GM23338 (cell line): ENCODE measurements around the gene ATG2B. TPM values are rescaled to one million over a fixed set of nuclear protein-coding genes. Genes with fewer than 3 reads are reported as not detected.

Source experiments
- ATAC-seq: fragments of 200-7000 bp; cut with Tn5 transposase; 3 replicates; pipeline ENCODE4 v1.9.1; 2020
- DNase-seq: peaks from one replicate; pipeline ENCODE4 v3.0.0-alpha.2; 2015; ENCODE audit warnings: low spot score
- H2AFZ ChIP-seq: fragments of 200-600 bp; sonication (generic); 2 replicates; pipeline ENCODE4 v1.8.0; 2016; ENCODE audit warnings: antibody characterized with exemption, mild to moderate bottlenecking, moderate library complexity
- H3F3A ChIP-seq: fragments of 200-600 bp; sonication (generic); replicated peaks from 2 replicates; pipeline ENCODE4 v1.8.0; 2017; ENCODE audit warnings: antibody characterized with exemption, mixed run types, low read depth
- H3K27ac ChIP-seq: fragments of 200-600 bp; sonication (generic); 2 replicates; pipeline ENCODE4 v1.6.1; 2016; ENCODE audit warnings: low read depth
- H3K27me3 ChIP-seq: fragments of 200-600 bp; sonication (generic); 2 replicates; pipeline ENCODE4 v1.8.0; 2016; ENCODE audit warnings: mild to moderate bottlenecking, mixed run types, moderate library complexity; ENCODE audit not compliant: insufficient read depth
- H3K36me3 ChIP-seq: fragments of 200-600 bp; sonication (generic); 2 replicates; pipeline ENCODE4 v1.8.0; 2016; ENCODE audit warnings: mild to moderate bottlenecking; ENCODE audit not compliant: insufficient read depth
- H3K4me1 ChIP-seq: fragments of 200-600 bp; sonication (generic); 2 replicates; pipeline ENCODE4 v1.8.0; 2016; ENCODE audit warnings: mild to moderate bottlenecking, moderate library complexity; ENCODE audit not compliant: insufficient read depth
- H3K4me2 ChIP-seq: fragments of 200-600 bp; sonication (generic); 2 replicates; pipeline ENCODE4 v1.7.1; 2017; ENCODE audit warnings: mixed run types
- H3K4me3 ChIP-seq: fragments of 200-600 bp; sonication (generic); 2 replicates; pipeline ENCODE4 v1.6.1; 2016; ENCODE audit warnings: mixed run types
- H3K79me2 ChIP-seq: fragments of 200-600 bp; sonication (generic); replicated peaks from 2 replicates; pipeline ENCODE4 v1.8.0; 2017; ENCODE audit warnings: mild to moderate bottlenecking; ENCODE audit not compliant: insufficient read depth
- H3K9me2 ChIP-seq: fragments of 200-600 bp; sonication (generic); 2 replicates; pipeline ENCODE4 v1.8.0; 2017; ENCODE audit not compliant: insufficient read depth
- H4K20me1 ChIP-seq: fragments of 200-600 bp; sonication (generic); replicated peaks from 2 replicates; pipeline ENCODE4 v1.8.0; 2017; ENCODE audit warnings: mild to moderate bottlenecking; ENCODE audit not compliant: insufficient read depth
- H3K27ac Mint-ChIP-seq: 2 replicates; pipeline ENCODE4 v1.8.0; 2020; ENCODE audit warnings: inconsistent platforms, mild to moderate bottlenecking, moderate library complexity, mixed read lengths
- H3K27me3 Mint-ChIP-seq: 3 replicates; pipeline ENCODE4 v1.8.0; 2022; ENCODE audit warnings: low read depth, mild to moderate bottlenecking, moderate library complexity, mixed read lengths, inconsistent platforms; ENCODE audit not compliant: insufficient read depth, poor library complexity
- H3K36me3 Mint-ChIP-seq: 3 replicates; pipeline ENCODE4 v1.8.0; 2021; ENCODE audit warnings: low read depth, mild to moderate bottlenecking, inconsistent platforms, moderate library complexity, mixed read lengths
- H3K4me1 Mint-ChIP-seq: 3 replicates; pipeline ENCODE4 v1.8.0; 2020; ENCODE audit warnings: mild to moderate bottlenecking, inconsistent platforms, mixed read lengths
- H3K4me3 Mint-ChIP-seq: 3 replicates; pipeline ENCODE4 v1.8.0; 2021; ENCODE audit warnings: moderate library complexity, mild to moderate bottlenecking, inconsistent platforms, mixed read lengths
- H3K9me3 Mint-ChIP-seq: 3 replicates; pipeline ENCODE4 v1.8.0; 2020; ENCODE audit warnings: moderate library complexity, mild to moderate bottlenecking, inconsistent platforms, mixed read lengths
- CREB1 ChIP-seq: fragments of 250-450 bp; sonication (Bioruptor Pico); IDR thresholded peaks from 2 replicates; pipeline ENCODE4 v1.5.0; 2020; ENCODE audit warnings: low read depth, mild to moderate bottlenecking, moderate library complexity
- EZH2 ChIP-seq: fragments of 200-600 bp; sonication (generic); IDR thresholded peaks from one replicate; pipeline ENCODE4 v1.8.0; 2017; ENCODE audit warnings: antibody characterized with exemption, mild to moderate bottlenecking, low read depth; ENCODE audit not compliant: unreplicated experiment
- NANOG ChIP-seq: IDR thresholded peaks from 2 replicates; pipeline ENCODE4 v1.6.1; 2016; ENCODE audit warnings: antibody characterized with exemption, borderline replicate concordance
- POLR2AphosphoS5 ChIP-seq: IDR thresholded peaks from 2 replicates; pipeline ENCODE4 v1.6.1; 2016; ENCODE audit warnings: antibody characterized with exemption, low read depth
- STAT1 ChIP-seq: IDR thresholded peaks from one replicate; pipeline ENCODE4 v1.6.1; 2016; ENCODE audit warnings: antibody characterized with exemption; ENCODE audit not compliant: unreplicated experiment
- ZNF114 ChIP-seq: fragments of 250-450 bp; sonication (Bioruptor Pico); IDR thresholded peaks from 2 replicates; pipeline ENCODE4 v1.5.0; 2020; ENCODE audit warnings: mild to moderate bottlenecking, moderate library complexity
- ZNF331 ChIP-seq: fragments of 250-450 bp; sonication (Bioruptor Pico); IDR thresholded peaks from 2 replicates; pipeline ENCODE4 v1.5.0; 2020; ENCODE audit warnings: low read depth, mild to moderate bottlenecking, moderate library complexity
- polyA plus RNA-seq: library from polyadenylated mRNA; unstranded; fragments of >200 nt; fragmentation: Nextera tagmentation; extraction: Ambion mirVana; gene quantifications from 2 replicates; pipeline ENCODE4 v1.2.1, GENCODE V29; 2016
- total RNA-seq: library from RNA; depleted of rRNA; stranded (reverse); fragments of >200 nt; shearing (Covaris generic); gene quantifications from 2 replicates; pipeline ENCODE4 v1.2.3, GENCODE V29; 2014
- TF ChIP-seq, protein P1 (sequence below): fragments of 250-450 bp; sonication (Bioruptor Pico); IDR thresholded peaks from 2 replicates; pipeline ENCODE4 v1.5.0; 2020; ENCODE audit warnings: mild to moderate bottlenecking, moderate library complexity
- TF ChIP-seq, protein P2 (sequence below): IDR thresholded peaks from 2 replicates; pipeline ENCODE4 v1.6.1; 2016; ENCODE audit warnings: antibody characterized with exemption
- TF ChIP-seq, protein P3 (sequence below): IDR thresholded peaks from one replicate; pipeline ENCODE4 v1.6.1; 2018; ENCODE audit warnings: antibody characterized with exemption; ENCODE audit not compliant: unreplicated experiment

ATG2B gene
- total and polyA plus RNA-seq, 2 experiments from 2014 or later, result 3.8 to 15.4 TPM

GRCh38 chr14:96341323-96341722 is 21.8 kb downstream of the ATG2B start:
- no peak for DNase-seq
- Histone ChIP-seq H4K20me1 (no peaks in the 10 kb centered on the region), H3K79me2 (peaks cover under 1% of the 10 kb centered on the region; the same call in 1 of the 2 replicates), H3K4me2 (no peak overlapping the region), H3K36me3 (no peaks in the 10 kb centered on the region; the same call in 1 of the 2 replicates), H2AFZ (no peak overlapping the region), H3K9me2 (no peaks in the 10 kb centered on the region), H3F3A (no peaks in the 10 kb centered on the region), H3K4me3 (no peak overlapping the region), H3K27me3 (no peaks in the 10 kb centered on the region), H3K27ac (no peak overlapping the region), H3K4me1 (no peaks in the 10 kb centered on the region)
- ATAC-seq, result no peak
- Mint-ChIP-seq H3K27ac (no peak overlapping the region), H3K36me3 (peaks cover 17% of the 10 kb centered on the region), H3K9me3 (no peaks in the 10 kb centered on the region), H3K4me1 (no peaks in the 10 kb centered on the region), H3K27me3 (no peaks in the 10 kb centered on the region), H3K4me3 (no peak overlapping the region)
- TF ChIP-seq CREB1 (CRISPR knock-in tag), result no peak
- TF ChIP-seq, protein P1, sequence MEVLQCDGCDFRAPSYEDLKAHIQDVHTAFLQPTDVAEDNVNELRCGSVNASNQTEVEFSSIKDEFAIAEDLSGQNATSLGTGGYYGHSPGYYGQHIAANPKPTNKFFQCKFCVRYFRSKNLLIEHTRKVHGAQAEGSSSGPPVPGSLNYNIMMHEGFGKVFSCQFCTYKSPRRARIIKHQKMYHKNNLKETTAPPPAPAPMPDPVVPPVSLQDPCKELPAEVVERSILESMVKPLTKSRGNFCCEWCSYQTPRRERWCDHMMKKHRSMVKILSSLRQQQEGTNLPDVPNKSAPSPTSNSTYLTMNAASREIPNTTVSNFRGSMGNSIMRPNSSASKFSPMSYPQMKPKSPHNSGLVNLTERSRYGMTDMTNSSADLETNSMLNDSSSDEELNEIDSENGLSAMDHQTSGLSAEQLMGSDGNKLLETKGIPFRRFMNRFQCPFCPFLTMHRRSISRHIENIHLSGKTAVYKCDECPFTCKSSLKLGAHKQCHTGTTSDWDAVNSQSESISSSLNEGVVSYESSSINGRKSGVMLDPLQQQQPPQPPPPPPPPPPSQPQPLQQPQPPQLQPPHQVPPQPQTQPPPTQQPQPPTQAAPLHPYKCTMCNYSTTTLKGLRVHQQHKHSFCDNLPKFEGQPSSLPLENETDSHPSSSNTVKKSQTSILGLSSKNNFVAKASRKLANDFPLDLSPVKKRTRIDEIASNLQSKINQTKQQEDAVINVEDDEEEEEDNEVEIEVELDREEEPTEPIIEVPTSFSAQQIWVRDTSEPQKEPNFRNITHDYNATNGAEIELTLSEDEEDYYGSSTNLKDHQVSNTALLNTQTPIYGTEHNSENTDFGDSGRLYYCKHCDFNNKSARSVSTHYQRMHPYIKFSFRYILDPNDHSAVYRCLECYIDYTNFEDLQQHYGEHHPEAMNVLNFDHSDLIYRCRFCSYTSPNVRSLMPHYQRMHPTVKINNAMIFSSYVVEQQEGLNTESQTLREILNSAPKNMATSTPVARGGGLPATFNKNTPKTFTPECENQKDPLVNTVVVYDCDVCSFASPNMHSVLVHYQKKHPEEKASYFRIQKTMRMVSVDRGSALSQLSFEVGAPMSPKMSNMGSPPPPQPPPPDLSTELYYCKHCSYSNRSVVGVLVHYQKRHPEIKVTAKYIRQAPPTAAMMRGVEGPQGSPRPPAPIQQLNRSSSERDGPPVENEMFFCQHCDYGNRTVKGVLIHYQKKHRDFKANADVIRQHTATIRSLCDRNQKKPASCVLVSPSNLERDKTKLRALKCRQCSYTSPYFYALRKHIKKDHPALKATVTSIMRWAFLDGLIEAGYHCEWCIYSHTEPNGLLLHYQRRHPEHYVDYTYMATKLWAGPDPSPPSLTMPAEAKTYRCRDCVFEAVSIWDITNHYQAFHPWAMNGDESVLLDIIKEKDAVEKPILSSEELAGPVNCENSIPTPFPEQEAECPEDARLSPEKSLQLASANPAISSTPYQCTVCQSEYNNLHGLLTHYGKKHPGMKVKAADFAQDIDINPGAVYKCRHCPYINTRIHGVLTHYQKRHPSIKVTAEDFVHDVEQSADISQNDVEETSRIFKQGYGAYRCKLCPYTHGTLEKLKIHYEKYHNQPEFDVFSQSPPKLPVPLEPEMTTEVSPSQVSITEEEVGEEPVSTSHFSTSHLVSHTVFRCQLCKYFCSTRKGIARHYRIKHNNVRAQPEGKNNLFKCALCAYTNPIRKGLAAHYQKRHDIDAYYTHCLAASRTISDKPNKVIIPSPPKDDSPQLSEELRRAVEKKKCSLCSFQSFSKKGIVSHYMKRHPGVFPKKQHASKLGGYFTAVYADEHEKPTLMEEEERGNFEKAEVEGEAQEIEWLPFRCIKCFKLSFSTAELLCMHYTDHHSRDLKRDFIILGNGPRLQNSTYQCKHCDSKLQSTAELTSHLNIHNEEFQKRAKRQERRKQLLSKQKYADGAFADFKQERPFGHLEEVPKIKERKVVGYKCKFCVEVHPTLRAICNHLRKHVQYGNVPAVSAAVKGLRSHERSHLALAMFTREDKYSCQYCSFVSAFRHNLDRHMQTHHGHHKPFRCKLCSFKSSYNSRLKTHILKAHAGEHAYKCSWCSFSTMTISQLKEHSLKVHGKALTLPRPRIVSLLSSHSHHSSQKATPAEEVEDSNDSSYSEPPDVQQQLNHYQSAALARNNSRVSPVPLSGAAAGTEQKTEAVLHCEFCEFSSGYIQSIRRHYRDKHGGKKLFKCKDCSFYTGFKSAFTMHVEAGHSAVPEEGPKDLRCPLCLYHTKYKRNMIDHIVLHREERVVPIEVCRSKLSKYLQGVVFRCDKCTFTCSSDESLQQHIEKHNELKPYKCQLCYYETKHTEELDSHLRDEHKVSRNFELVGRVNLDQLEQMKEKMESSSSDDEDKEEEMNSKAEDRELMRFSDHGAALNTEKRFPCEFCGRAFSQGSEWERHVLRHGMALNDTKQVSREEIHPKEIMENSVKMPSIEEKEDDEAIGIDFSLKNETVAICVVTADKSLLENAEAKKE, result no peak
- TF ChIP-seq EZH2, result no peak
- TF ChIP-seq, protein P2, sequence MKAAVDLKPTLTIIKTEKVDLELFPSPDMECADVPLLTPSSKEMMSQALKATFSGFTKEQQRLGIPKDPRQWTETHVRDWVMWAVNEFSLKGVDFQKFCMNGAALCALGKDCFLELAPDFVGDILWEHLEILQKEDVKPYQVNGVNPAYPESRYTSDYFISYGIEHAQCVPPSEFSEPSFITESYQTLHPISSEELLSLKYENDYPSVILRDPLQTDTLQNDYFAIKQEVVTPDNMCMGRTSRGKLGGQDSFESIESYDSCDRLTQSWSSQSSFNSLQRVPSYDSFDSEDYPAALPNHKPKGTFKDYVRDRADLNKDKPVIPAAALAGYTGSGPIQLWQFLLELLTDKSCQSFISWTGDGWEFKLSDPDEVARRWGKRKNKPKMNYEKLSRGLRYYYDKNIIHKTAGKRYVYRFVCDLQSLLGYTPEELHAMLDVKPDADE, result no peak
- no peak for TF ChIP-seq ZNF331 (CRISPR knock-in tag)
- no peak for TF ChIP-seq POLR2AphosphoS5
- TF ChIP-seq, protein P3, sequence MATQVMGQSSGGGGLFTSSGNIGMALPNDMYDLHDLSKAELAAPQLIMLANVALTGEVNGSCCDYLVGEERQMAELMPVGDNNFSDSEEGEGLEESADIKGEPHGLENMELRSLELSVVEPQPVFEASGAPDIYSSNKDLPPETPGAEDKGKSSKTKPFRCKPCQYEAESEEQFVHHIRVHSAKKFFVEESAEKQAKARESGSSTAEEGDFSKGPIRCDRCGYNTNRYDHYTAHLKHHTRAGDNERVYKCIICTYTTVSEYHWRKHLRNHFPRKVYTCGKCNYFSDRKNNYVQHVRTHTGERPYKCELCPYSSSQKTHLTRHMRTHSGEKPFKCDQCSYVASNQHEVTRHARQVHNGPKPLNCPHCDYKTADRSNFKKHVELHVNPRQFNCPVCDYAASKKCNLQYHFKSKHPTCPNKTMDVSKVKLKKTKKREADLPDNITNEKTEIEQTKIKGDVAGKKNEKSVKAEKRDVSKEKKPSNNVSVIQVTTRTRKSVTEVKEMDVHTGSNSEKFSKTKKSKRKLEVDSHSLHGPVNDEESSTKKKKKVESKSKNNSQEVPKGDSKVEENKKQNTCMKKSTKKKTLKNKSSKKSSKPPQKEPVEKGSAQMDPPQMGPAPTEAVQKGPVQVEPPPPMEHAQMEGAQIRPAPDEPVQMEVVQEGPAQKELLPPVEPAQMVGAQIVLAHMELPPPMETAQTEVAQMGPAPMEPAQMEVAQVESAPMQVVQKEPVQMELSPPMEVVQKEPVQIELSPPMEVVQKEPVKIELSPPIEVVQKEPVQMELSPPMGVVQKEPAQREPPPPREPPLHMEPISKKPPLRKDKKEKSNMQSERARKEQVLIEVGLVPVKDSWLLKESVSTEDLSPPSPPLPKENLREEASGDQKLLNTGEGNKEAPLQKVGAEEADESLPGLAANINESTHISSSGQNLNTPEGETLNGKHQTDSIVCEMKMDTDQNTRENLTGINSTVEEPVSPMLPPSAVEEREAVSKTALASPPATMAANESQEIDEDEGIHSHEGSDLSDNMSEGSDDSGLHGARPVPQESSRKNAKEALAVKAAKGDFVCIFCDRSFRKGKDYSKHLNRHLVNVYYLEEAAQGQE, result no peak
- no peak for TF ChIP-seq ZNF114 (CRISPR knock-in tag)
- TF ChIP-seq NANOG, result no peak
- no peak for TF ChIP-seq STAT1
